VCaP (cell line): ENCODE measurements around the gene CLSTN3.
A peak's percentile ranks its signal among the peaks of the same experiment; 100 is the strongest.

Experiments
- H3K27ac ChIP-seq: fragments of 450-650 bp; 2 replicates; pipeline ENCODE4 v1.5.1; 2017
- TF ChIP-seq, protein P1 (sequence below): fragments of 450-650 bp; conservative IDR thresholded peaks from 2 replicates; pipeline ENCODE4 v1.5.1; 2017; ENCODE audit warnings: mild to moderate bottlenecking, moderate library complexity

The CLSTN3 gene

GRCh38 chr12:7141351-7142005 lies 11.3 kb downstream of the CLSTN3 start:
- TF ChIP-seq, protein P1, sequence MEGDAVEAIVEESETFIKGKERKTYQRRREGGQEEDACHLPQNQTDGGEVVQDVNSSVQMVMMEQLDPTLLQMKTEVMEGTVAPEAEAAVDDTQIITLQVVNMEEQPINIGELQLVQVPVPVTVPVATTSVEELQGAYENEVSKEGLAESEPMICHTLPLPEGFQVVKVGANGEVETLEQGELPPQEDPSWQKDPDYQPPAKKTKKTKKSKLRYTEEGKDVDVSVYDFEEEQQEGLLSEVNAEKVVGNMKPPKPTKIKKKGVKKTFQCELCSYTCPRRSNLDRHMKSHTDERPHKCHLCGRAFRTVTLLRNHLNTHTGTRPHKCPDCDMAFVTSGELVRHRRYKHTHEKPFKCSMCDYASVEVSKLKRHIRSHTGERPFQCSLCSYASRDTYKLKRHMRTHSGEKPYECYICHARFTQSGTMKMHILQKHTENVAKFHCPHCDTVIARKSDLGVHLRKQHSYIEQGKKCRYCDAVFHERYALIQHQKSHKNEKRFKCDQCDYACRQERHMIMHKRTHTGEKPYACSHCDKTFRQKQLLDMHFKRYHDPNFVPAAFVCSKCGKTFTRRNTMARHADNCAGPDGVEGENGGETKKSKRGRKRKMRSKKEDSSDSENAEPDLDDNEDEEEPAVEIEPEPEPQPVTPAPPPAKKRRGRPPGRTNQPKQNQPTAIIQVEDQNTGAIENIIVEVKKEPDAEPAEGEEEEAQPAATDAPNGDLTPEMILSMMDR: no peak
- H3K27ac ChIP-seq: no peak overlapping the region

DNA sequence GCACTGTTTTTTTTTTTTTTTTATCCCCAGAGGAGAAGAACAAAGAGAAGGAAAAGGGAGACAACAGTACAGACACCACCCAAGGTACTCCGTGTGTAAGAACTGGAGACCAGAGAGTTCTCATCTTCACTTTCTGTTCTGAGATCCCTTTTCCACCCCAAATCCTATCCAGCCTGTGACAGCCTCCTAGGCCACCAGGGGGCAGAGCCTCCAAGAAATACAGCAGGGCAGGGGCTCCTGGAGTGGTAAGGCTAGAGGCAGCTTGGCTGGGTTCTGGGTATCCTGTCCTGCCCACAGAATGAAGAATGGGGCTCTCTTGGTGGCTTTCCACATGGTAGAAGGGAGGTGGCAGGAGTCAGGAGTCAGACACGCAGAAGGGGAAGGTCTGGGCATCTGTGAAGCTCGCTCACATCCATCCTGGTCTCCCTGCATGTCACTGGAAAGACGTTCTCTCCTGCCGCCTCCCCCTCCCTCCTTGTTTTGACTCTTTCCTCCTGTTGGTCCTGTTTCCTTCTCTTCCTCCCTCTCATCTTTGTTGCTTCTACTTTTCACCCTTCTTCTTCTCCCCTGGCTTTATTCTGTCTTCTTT lies 12.0 kb downstream of the CLSTN3 start:
- TF ChIP-seq, protein P1: peak; percentile 89
- H3K27ac ChIP-seq: no peak overlapping the region

DNA sequence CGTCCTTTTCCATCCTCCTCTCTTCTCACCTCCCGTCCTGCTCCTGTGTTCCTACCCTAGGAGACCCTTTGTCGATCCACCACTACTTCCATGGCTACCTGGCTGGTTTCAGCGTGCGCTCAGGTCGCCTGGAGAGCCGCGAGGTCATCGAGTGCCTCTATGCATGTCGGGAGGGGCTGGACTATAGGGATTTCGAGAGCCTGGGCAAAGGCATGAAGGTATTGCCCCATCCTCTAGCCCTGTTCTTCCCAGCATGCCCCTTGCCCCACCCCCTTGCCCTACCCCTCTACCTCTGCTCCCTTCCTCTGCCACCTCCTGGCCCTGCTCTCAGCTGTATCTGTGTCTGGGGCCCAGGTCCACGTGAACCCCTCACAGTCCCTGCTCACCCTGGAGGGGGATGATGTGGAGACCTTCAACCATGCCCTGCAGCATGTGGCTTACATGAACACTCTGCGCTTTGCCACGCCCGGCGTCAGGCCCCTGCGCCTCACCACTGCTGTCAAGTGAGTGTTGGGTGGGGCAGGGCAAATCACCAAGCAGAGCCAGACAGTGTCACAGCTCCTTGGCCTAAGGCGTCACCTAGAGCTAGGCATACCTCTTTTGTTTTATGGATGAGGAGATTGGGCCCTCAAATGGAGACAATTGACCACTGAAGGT lies 12.8 kb downstream of the CLSTN3 start:
- TF ChIP-seq, protein P1: no peak
- no peak overlapping the region for H3K27ac ChIP-seq

DNA sequence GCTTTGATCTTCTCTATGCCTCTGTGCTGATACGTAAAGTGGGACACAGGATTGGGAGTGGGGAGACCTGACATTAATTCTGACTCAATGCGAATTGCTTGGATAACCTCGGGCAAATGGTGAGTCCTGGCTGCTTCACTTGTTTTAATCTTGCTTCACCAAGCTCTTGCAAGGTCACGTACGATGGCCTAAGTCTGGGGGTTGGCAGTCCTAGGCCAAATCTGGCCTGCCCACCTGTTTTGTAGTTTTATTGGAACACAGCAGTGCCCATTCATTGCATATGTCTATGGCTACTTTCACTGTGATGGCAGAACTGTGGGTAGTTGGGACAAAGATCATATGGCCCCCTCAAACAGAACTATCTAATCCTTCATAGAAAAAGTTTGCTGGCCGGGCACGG lies 13.4 kb downstream of the CLSTN3 start:
- TF ChIP-seq, protein P1: no peak
- no peak overlapping the region for H3K27ac ChIP-seq

DNA sequence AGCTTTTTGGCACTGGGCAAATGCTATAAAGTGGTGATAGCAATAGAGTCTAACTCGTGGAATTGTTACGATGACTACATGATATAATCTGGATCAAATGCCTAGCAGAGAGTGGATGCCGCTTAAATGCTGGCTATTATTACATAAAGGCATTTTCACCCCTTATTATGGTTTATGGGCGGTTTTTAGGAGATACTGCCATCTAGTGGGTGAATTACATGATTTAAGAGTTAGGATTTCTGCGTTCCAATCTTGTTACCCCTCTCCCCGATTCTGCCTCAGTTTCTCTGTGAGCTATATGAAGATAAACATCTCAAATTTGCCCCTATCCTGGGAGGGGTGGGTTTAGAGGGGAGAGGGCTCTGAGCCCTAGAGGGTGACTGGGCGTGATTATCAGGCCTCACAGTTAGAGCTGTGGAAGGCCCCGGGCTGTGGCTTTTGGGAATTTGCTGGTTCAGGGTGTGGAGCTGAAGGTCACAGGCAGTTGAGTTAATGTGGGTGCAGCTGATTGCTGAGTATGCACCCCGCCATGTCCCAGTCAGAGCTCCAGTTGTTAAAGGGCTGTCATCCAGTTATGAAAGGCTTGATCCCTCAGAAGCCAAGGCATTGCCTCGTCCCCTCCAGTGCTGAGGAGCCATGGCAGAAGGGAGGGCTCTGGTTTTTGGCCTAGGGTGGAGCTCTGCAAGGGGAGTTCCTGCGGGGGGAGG lies 14.4 kb downstream of the CLSTN3 start:
- TF ChIP-seq, protein P1: peak; percentile 86
- no peak overlapping the region for H3K27ac ChIP-seq

- no peak overlapping the region for H3K27ac ChIP-seq
- TF ChIP-seq, protein P1: no peak
These were observed 15.5 kb downstream of the CLSTN3 start for GRCh38 chr12:7145671-7146070.

DNA sequence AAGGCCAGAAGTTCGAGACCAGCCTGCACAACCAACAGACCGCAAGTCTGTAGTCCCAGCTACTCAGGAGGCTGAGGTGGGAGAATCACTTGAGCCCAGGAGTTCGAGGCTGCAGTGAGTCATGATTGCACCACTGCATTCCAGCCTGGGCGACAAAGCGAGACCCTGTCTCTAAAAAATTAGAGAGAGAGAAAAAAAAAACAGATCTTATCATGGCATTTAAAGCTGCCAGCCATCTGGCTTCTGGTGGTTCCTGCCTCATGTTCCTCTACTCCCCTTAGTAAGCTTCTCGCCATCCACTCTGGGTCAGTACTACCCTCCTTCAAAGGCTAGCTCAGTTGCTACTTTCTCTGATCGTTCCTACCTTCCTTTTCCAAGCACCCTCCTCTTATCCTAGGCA lies 16.1 kb downstream of the CLSTN3 start:
- TF ChIP-seq, protein P1: no peak
- H3K27ac ChIP-seq: no peak overlapping the region
